Osteoblast (primary cell): ENCODE measurements around the gene METTL13. TPM values are rescaled to one million over a fixed set of nuclear protein-coding genes. Genes with fewer than 3 reads are reported as not detected.

Experiments used
- DNase-seq: peaks from one replicate; pipeline ENCODE4 v3.0.0; 2011; ENCODE audit warnings: low spot score, mixed read lengths; ENCODE audit not compliant: insufficient read length; ENCODE audit errors: missing footprints
- H2AFZ ChIP-seq: 2 replicates; pipeline ENCODE4 v1.6.0; 2011; ENCODE audit warnings: mild to moderate bottlenecking, low read length
- H3K27ac ChIP-seq: 2 replicates; pipeline ENCODE4 v1.5.1; 2011; ENCODE audit warnings: mild to moderate bottlenecking, low read depth, low read length, moderate library complexity
- H3K27me3 ChIP-seq: 2 replicates; pipeline ENCODE4 v1.6.0; 2012; ENCODE audit warnings: mild to moderate bottlenecking, control low read depth, inconsistent platforms, low read length, moderate library complexity; ENCODE audit not compliant: insufficient read depth
- H3K36me3 ChIP-seq: 2 replicates; pipeline ENCODE4 v1.5.1; 2011; ENCODE audit warnings: mild to moderate bottlenecking, low read length, control low read depth, moderate library complexity; ENCODE audit not compliant: insufficient read depth
- H3K4me1 ChIP-seq: 2 replicates; pipeline ENCODE4 v1.5.1; 2011; ENCODE audit warnings: mild to moderate bottlenecking, low read length, control low read depth, moderate library complexity; ENCODE audit not compliant: insufficient read depth
- H3K4me2 ChIP-seq: 2 replicates; pipeline ENCODE4 v1.6.0; 2011; ENCODE audit warnings: mild to moderate bottlenecking, low read length; ENCODE audit not compliant: insufficient read depth
- H3K4me3 ChIP-seq: fragments of 200-600 bp; sonication (generic); 3 replicates; pipeline ENCODE4 v1.5.1; 2012; ENCODE audit warnings: mild to moderate bottlenecking, low read length, inconsistent platforms; ENCODE audit not compliant: insufficient read depth
- H3K79me2 ChIP-seq: 2 replicates; pipeline ENCODE4 v1.6.0; 2012; ENCODE audit warnings: mild to moderate bottlenecking, low read length, control low read depth, inconsistent platforms; ENCODE audit not compliant: insufficient read depth
- H3K9me3 ChIP-seq: 2 replicates; pipeline ENCODE4 v1.5.1; 2011; ENCODE audit warnings: low read depth, low read length, control low read depth
- H4K20me1 ChIP-seq: 2 replicates; pipeline ENCODE4 v1.6.0; 2012; ENCODE audit warnings: mild to moderate bottlenecking, low read length, control low read depth; ENCODE audit not compliant: insufficient read depth
- total RNA-seq: library from RNA; depleted of rRNA; stranded (reverse); fragments of >200 nt; gene quantifications from 2 replicates; pipeline ENCODE4 v1.2.3, GENCODE V29; 2012
- TF ChIP-seq, protein P1 (sequence below): IDR thresholded peaks from 2 replicates; pipeline ENCODE4 v1.5.1; 2011; ENCODE audit warnings: mild to moderate bottlenecking, low read depth, low read length, moderate library complexity; ENCODE audit errors: extremely low read depth

Gene METTL13
- total RNA-seq, 1 donor = 13.0 TPM

DNA sequence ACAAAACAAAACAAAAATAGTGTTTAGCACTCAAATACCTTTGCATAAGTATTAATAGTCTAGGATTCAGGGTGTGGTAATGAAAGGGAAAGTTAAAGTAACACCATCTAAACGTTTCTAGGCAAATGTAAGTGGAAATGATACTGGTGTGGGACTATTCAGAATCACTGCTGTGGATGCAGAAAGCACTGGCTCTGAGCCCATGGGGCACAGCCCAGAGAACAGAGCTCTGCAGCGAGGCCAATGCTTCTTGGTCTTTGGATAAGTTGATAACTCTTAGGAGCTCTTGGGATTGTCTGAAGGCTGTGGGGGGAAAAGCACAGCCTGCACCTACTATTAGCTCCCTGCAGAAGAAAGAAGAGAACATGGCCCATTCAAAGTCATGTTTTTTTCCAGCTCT is 38.5 kb downstream of the METTL13 start:
- TF ChIP-seq, protein P1, sequence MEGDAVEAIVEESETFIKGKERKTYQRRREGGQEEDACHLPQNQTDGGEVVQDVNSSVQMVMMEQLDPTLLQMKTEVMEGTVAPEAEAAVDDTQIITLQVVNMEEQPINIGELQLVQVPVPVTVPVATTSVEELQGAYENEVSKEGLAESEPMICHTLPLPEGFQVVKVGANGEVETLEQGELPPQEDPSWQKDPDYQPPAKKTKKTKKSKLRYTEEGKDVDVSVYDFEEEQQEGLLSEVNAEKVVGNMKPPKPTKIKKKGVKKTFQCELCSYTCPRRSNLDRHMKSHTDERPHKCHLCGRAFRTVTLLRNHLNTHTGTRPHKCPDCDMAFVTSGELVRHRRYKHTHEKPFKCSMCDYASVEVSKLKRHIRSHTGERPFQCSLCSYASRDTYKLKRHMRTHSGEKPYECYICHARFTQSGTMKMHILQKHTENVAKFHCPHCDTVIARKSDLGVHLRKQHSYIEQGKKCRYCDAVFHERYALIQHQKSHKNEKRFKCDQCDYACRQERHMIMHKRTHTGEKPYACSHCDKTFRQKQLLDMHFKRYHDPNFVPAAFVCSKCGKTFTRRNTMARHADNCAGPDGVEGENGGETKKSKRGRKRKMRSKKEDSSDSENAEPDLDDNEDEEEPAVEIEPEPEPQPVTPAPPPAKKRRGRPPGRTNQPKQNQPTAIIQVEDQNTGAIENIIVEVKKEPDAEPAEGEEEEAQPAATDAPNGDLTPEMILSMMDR = no peak

DNA sequence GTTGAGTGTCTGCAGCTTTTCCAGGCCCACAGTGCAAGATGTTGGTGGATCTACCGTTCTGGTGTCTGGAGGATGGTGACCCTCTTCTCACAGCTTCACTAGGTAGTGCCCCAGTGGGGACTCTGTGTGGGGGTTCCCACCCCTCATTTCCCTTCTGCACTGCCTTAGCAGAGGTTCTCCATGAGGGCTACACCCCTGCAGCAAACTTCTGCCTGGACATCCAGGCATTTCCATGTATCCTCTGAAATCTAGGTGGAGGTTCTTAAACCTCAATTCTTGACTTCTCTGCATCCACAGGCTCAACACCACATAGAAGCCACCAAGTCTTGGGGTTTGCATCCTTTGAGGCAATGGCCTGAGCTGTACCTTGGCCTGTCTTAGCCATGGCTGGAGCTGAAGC is 45.5 kb downstream of the METTL13 start:
- no peaks in the 10 kb centered on the region for H4K20me1 ChIP-seq
- no peak overlapping the region for H3K4me2 ChIP-seq
- H3K4me3 ChIP-seq = no peak overlapping the region
- no peaks in the 10 kb centered on the region for H3K79me2 ChIP-seq
- H3K27ac ChIP-seq = no peak overlapping the region
- TF ChIP-seq, protein P1 = no peak
- H3K27me3 ChIP-seq = no peaks in the 10 kb centered on the region
- no peak overlapping the region for H2AFZ ChIP-seq
- no peak for DNase-seq
- no peaks in the 10 kb centered on the region for H3K36me3 ChIP-seq
- H3K9me3 ChIP-seq = peaks cover 4% of the 10 kb centered on the region
- no peaks in the 10 kb centered on the region for H3K4me1 ChIP-seq

More for the DNA sequence above, 38.5 kb downstream of the METTL13 start:
- H3K36me3 ChIP-seq = no peaks in the 10 kb centered on the region
- H3K4me1 ChIP-seq = peaks cover 11% of the 10 kb centered on the region
- no peak overlapping the region for H3K4me2 ChIP-seq
- no peaks in the 10 kb centered on the region for H3K9me3 ChIP-seq
- H3K27ac ChIP-seq = no peak overlapping the region
- H3K4me3 ChIP-seq = no peak overlapping the region
- no peaks in the 10 kb centered on the region for H4K20me1 ChIP-seq
- H3K79me2 ChIP-seq = no peaks in the 10 kb centered on the region
- no peaks in the 10 kb centered on the region for H3K27me3 ChIP-seq
- DNase-seq = no peak
- H2AFZ ChIP-seq = no peak overlapping the region

DNA sequence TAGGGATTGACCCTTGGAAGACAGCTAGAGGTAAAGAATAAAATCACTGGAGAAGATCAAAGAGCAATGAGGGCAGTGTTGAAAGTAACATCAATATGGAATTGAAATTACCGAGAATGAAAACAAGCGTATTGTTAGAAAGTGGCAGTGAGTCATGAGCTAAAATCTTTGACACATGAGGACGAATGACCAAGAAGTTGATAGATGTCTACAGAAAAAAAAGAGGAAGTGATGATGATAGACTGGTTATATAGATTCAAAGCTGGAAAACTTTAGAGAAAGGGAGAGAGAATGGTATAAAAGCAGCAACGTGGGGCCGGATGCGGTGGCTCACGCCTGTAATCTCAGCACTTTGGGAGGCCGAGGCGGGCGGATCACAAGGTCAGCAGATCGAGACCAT is 47.3 kb downstream of the METTL13 start:
- DNase-seq = no peak
- H3K27ac ChIP-seq = no peak overlapping the region
- TF ChIP-seq, protein P1 = no peak
- no peaks in the 10 kb centered on the region for H4K20me1 ChIP-seq
- peaks cover 2% of the 10 kb centered on the region for H3K4me1 ChIP-seq
- H3K4me3 ChIP-seq = no peak overlapping the region
- no peaks in the 10 kb centered on the region for H3K27me3 ChIP-seq
- no peaks in the 10 kb centered on the region for H3K79me2 ChIP-seq
- no peak overlapping the region for H2AFZ ChIP-seq
- H3K9me3 ChIP-seq = peaks cover 4% of the 10 kb centered on the region
- no peaks in the 10 kb centered on the region for H3K36me3 ChIP-seq
- no peak overlapping the region for H3K4me2 ChIP-seq

DNA sequence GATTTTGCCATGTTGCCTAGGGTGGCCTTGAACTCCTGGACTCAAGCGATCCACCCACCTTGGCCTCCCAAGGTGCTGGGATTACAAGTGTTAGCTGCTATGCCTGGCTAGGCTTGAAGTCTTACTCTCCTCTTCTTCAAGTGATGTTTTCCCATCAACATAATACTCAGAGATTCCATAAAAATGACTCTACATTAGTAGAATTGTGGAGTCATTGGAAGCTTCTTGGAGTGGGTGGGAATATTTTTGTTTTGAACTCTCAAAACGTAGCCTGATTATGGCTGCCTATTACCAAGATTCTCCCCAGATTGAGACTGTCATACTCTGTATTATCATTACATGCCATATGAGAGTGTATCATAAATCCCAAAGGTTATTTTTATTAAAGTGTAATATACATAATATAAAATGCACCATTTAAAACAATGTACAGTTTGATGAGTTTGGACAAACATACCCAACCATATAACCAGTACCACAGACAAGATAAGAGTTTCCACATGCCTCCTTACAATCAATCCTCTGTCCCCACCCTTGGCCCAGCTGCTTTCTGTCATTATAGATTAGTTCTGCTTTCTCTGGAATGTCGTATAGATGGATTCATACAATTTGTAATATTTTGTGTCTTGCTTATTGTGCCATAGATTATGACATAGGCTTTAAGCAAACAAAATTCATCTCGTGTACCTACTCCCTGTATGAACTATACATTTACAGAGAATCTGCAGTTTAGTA is 51.8 kb downstream of the METTL13 start:
- Histone ChIP-seq H3K4me3 (no peak overlapping the region), H3K27me3 (no peaks in the 10 kb centered on the region), H3K4me2 (no peak overlapping the region), H3K79me2 (no peaks in the 10 kb centered on the region), H3K4me1 (peaks cover 2% of the 10 kb centered on the region), H3K36me3 (no peaks in the 10 kb centered on the region), H4K20me1 (no peaks in the 10 kb centered on the region), H2AFZ (no peak overlapping the region), H3K9me3 (no peaks in the 10 kb centered on the region), H3K27ac (no peak overlapping the region)
- TF ChIP-seq, protein P1 = no peak
- peak; percentile 67 for DNase-seq
